HG03571 (cell line): ENCODE measurements around the gene ADAMTSL5.
"Not testable (repeated sequence)": the region's sequence is repeated elsewhere in the genome, so short reads cannot be mapped to it uniquely, and the experiment has no call there.

Source experiments
- ATAC-seq: cut with Tn5 transposase; IDR thresholded peaks from one replicate; pipeline ENCODE4 v1.9.1; 2021; ENCODE audit not compliant: unreplicated experiment

ADAMTSL5 gene

GRCh38 chr19:1513499-1514294, 878 bp upstream of the ADAMTSL5 start:
- no peak for ATAC-seq

- no peak for ATAC-seq
These were observed 1.2 kb downstream of the ADAMTSL5 start for GRCh38 chr19:1511318-1512317.

- no peak for ATAC-seq
These were observed 2.0 kb downstream of the ADAMTSL5 start for GRCh38 chr19:1510807-1511206.

GRCh38 chr19:1510442-1510806, 2.4 kb downstream of the ADAMTSL5 start:
- ATAC-seq: no peak

- no peak for ATAC-seq
These were observed 3.0 kb downstream of the ADAMTSL5 start for GRCh38 chr19:1509602-1510441.

GRCh38 chr19:1508507-1508856, 4.3 kb downstream of the ADAMTSL5 start:
- no peak for ATAC-seq

GRCh38 chr19:1507763-1508506, 4.9 kb downstream of the ADAMTSL5 start:
- ATAC-seq: no peak

GRCh38 chr19:1507192-1507660, 5.6 kb downstream of the ADAMTSL5 start:
- ATAC-seq: no peak

- ATAC-seq: no peak
These were observed 6.6 kb downstream of the ADAMTSL5 start for GRCh38 chr19:1505991-1506881.

GRCh38 chr19:1505012-1505411, 7.8 kb downstream of the ADAMTSL5 start:
- ATAC-seq: no peak

- no peak for ATAC-seq
These were observed 8.7 kb downstream of the ADAMTSL5 start for GRCh38 chr19:1503925-1504773.

- no peak for ATAC-seq
These were observed 9.5 kb downstream of the ADAMTSL5 start for GRCh38 chr19:1503089-1503924.

- no peak for ATAC-seq
These were observed 10.3 kb downstream of the ADAMTSL5 start for GRCh38 chr19:1502433-1503088.

- ATAC-seq: no peak
These were observed 11.6 kb downstream of the ADAMTSL5 start for GRCh38 chr19:1501200-1501595.

- ATAC-seq: not testable (repeated sequence)
These were observed 13.6 kb downstream of the ADAMTSL5 start for GRCh38 chr19:1499231-1499630.

GRCh38 chr19:1497578-1498235, 15.1 kb downstream of the ADAMTSL5 start:
- no peak for ATAC-seq
